ENCODE results near the gene CRK.

CRK gene

DNA sequence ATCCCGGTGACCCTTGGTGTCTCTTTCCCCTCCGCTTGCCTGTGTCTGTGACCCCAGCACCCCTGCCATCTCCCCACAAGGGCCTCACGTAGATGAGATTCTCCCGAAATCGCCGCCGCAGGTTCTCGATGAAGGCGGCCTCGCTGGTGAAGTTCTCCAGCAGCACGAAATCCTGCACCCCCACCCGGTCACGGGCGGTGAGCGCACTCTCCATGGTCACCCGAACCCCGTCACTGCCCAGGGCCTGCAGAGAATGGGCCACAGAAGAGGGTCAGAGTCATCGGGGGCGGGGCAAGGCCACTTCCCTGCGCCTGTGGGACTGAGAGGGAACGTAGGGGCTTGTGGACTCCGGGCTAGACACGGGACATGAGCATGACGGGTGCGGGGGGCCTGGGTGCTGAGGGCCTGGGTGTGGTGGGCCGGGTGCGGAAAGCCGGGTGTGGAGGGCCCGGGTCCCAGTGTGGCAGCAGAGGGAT is 28.1 kb upstream of the CRK start:
- ATAC-seq = no peak
- TF ChIP-seq TOX (CRISPR knock-in tag; IDR thresholded peaks at IDR 0.05; ENCODE audit: borderline replicate concordance) = no peak
- TF ChIP-seq ARNTL (CRISPR knock-in tag; IDR thresholded peaks at IDR 0.05; ENCODE audit: borderline replicate concordance, low read depth) = no peak
- TF ChIP-seq RARB (CRISPR knock-in tag; IDR thresholded peaks at IDR 0.05) = no peak
- no peak for TF ChIP-seq ZC3H10 (CRISPR knock-in tag; IDR thresholded peaks at IDR 0.05)
- TF ChIP-seq, protein P1, sequence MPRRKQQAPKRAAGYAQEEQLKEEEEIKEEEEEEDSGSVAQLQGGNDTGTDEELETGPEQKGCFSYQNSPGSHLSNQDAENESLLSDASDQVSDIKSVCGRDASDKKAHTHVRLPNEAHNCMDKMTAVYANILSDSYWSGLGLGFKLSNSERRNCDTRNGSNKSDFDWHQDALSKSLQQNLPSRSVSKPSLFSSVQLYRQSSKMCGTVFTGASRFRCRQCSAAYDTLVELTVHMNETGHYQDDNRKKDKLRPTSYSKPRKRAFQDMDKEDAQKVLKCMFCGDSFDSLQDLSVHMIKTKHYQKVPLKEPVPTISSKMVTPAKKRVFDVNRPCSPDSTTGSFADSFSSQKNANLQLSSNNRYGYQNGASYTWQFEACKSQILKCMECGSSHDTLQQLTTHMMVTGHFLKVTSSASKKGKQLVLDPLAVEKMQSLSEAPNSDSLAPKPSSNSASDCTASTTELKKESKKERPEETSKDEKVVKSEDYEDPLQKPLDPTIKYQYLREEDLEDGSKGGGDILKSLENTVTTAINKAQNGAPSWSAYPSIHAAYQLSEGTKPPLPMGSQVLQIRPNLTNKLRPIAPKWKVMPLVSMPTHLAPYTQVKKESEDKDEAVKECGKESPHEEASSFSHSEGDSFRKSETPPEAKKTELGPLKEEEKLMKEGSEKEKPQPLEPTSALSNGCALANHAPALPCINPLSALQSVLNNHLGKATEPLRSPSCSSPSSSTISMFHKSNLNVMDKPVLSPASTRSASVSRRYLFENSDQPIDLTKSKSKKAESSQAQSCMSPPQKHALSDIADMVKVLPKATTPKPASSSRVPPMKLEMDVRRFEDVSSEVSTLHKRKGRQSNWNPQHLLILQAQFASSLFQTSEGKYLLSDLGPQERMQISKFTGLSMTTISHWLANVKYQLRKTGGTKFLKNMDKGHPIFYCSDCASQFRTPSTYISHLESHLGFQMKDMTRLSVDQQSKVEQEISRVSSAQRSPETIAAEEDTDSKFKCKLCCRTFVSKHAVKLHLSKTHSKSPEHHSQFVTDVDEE (CRISPR knock-in tag; IDR thresholded peaks at IDR 0.05) = no peak
- TF ChIP-seq ZFP3 (CRISPR knock-in tag; IDR thresholded peaks at IDR 0.05) = no peak
- TF ChIP-seq ZNF70 (CRISPR knock-in tag; IDR thresholded peaks at IDR 0.05) = no peak
- no peak for TF ChIP-seq ESRRG (CRISPR knock-in tag; IDR thresholded peaks at IDR 0.05)
- TF ChIP-seq GLIS3 (CRISPR knock-in tag; IDR thresholded peaks at IDR 0.05) = no peak
- TF ChIP-seq ZFP30 (CRISPR knock-in tag; IDR thresholded peaks at IDR 0.05) = no peak
- no peak for TF ChIP-seq ZNF8 (CRISPR knock-in tag; IDR thresholded peaks at IDR 0.05)
- TF ChIP-seq, protein P2, sequence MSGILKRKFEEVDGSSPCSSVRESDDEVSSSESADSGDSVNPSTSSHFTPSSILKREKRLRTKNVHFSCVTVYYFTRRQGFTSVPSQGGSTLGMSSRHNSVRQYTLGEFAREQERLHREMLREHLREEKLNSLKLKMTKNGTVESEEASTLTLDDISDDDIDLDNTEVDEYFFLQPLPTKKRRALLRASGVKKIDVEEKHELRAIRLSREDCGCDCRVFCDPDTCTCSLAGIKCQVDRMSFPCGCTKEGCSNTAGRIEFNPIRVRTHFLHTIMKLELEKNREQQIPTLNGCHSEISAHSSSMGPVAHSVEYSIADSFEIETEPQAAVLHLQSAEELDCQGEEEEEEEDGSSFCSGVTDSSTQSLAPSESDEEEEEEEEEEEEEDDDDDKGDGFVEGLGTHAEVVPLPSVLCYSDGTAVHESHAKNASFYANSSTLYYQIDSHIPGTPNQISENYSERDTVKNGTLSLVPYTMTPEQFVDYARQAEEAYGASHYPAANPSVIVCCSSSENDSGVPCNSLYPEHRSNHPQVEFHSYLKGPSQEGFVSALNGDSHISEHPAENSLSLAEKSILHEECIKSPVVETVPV (CRISPR knock-in tag; IDR thresholded peaks at IDR 0.05) = no peak
- no peak for TF ChIP-seq PPARA (CRISPR knock-in tag; IDR thresholded peaks at IDR 0.05; ENCODE audit: borderline replicate concordance)
- TF ChIP-seq TCF4 (CRISPR knock-in tag; IDR thresholded peaks at IDR 0.05; ENCODE audit: borderline replicate concordance) = no peak
- TF ChIP-seq, protein P3, sequence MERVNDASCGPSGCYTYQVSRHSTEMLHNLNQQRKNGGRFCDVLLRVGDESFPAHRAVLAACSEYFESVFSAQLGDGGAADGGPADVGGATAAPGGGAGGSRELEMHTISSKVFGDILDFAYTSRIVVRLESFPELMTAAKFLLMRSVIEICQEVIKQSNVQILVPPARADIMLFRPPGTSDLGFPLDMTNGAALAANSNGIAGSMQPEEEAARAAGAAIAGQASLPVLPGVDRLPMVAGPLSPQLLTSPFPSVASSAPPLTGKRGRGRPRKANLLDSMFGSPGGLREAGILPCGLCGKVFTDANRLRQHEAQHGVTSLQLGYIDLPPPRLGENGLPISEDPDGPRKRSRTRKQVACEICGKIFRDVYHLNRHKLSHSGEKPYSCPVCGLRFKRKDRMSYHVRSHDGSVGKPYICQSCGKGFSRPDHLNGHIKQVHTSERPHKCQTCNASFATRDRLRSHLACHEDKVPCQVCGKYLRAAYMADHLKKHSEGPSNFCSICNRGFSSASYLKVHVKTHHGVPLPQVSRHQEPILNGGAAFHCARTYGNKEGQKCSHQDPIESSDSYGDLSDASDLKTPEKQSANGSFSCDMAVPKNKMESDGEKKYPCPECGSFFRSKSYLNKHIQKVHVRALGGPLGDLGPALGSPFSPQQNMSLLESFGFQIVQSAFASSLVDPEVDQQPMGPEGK (CRISPR knock-in tag; IDR thresholded peaks at IDR 0.05; ENCODE audit: borderline replicate concordance) = no peak
- TF ChIP-seq CSDC2 (CRISPR knock-in tag; IDR thresholded peaks at IDR 0.05) = no peak
- no peak for TF ChIP-seq SNAI2 (CRISPR knock-in tag; IDR thresholded peaks at IDR 0.05)
- no peak for TF ChIP-seq BACH2 (CRISPR knock-in tag; IDR thresholded peaks at IDR 0.05; ENCODE audit: borderline replicate concordance)
- TF ChIP-seq ISL1 (CRISPR knock-in tag; IDR thresholded peaks at IDR 0.05) = no peak

DNA sequence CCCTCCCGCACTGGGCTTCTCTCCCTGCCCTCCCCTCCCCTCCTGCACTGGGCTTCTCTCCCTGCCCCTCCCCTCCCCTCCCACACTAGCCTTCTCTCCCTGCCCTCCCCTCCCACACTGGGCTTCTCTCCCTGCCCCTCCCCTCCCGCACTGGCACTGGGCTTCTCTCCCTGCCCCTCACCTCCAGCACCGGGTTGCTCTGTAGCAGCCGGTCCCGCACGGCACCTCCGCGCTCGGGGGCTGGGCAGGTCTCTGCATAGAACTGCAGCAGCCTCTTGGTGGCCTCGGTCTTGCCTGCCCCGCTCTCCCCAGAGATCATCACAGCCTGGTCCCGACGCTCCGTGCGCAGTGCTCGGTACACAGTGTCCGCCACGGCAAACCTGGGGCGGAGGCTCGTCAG is 26.6 kb upstream of the CRK start:
- no peak for ATAC-seq
- TF ChIP-seq ZNF8 (CRISPR knock-in tag; IDR thresholded peaks at IDR 0.05) (no peak), TOX (CRISPR knock-in tag; IDR thresholded peaks at IDR 0.05; ENCODE audit: borderline replicate concordance) (no peak), ESRRG (CRISPR knock-in tag; IDR thresholded peaks at IDR 0.05) (no peak), ZNF565 (CRISPR knock-in tag; conservative IDR thresholded peaks at IDR 0.05; ENCODE audit: low read depth) (no peak), SNAI2 (CRISPR knock-in tag; IDR thresholded peaks at IDR 0.05) (no peak), GLIS3 (CRISPR knock-in tag; IDR thresholded peaks at IDR 0.05) (no peak), BACH2 (CRISPR knock-in tag; IDR thresholded peaks at IDR 0.05; ENCODE audit: borderline replicate concordance) (no peak), OSR1 (CRISPR knock-in tag; IDR thresholded peaks at IDR 0.05) (no peak), CSDC2 (CRISPR knock-in tag; IDR thresholded peaks at IDR 0.05) (no peak), ZFP30 (CRISPR knock-in tag; IDR thresholded peaks at IDR 0.05) (no peak), PPARA (CRISPR knock-in tag; IDR thresholded peaks at IDR 0.05; ENCODE audit: borderline replicate concordance) (no peak), ZNF70 (CRISPR knock-in tag; IDR thresholded peaks at IDR 0.05) (no peak), ISL1 (CRISPR knock-in tag; IDR thresholded peaks at IDR 0.05) (no peak), TCF4 (CRISPR knock-in tag; IDR thresholded peaks at IDR 0.05; ENCODE audit: borderline replicate concordance) (no peak)
- TF ChIP-seq, protein P2 (CRISPR knock-in tag; IDR thresholded peaks at IDR 0.05) = no peak
- TF ChIP-seq, protein P4, sequence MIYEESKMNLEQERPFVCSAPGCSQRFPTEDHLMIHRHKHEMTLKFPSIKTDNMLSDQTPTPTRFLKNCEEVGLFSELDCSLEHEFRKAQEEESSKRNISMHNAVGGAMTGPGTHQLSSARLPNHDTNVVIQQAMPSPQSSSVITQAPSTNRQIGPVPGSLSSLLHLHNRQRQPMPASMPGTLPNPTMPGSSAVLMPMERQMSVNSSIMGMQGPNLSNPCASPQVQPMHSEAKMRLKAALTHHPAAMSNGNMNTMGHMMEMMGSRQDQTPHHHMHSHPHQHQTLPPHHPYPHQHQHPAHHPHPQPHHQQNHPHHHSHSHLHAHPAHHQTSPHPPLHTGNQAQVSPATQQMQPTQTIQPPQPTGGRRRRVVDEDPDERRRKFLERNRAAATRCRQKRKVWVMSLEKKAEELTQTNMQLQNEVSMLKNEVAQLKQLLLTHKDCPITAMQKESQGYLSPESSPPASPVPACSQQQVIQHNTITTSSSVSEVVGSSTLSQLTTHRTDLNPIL (CRISPR knock-in tag; IDR thresholded peaks at IDR 0.05; ENCODE audit: low read depth) = no peak
- TF ChIP-seq, protein P5, sequence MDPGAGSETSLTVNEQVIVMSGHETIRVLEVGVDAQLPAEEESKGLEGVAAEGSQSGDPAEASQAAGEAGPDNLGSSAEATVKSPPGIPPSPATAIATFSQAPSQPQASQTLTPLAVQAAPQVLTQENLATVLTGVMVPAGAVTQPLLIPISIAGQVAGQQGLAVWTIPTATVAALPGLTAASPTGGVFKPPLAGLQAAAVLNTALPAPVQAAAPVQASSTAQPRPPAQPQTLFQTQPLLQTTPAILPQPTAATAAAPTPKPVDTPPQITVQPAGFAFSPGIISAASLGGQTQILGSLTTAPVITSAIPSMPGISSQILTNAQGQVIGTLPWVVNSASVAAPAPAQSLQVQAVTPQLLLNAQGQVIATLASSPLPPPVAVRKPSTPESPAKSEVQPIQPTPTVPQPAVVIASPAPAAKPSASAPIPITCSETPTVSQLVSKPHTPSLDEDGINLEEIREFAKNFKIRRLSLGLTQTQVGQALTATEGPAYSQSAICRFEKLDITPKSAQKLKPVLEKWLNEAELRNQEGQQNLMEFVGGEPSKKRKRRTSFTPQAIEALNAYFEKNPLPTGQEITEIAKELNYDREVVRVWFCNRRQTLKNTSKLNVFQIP (CRISPR knock-in tag; IDR thresholded peaks at IDR 0.05; ENCODE audit: borderline replicate concordance, low read depth) = no peak
- TF ChIP-seq, protein P3 (CRISPR knock-in tag; IDR thresholded peaks at IDR 0.05; ENCODE audit: borderline replicate concordance) = no peak

All from SK-N-SH treated with all-trans-retinoic acid at 6 μM for 48 hours (cell line).